Measurements from ENCODE around the gene METTL13. TPM values are rescaled to one million over a fixed set of nuclear protein-coding genes. Genes with fewer than 3 reads are reported as not detected.

The METTL13 gene
- polyA plus RNA-seq, 2 of the 4 experiments (the other 2 are of a cell fraction) = 53.7 to 54.0 TPM

GRCh38 chr1:171803461-171804022, 22.1 kb downstream of the METTL13 start:
- no peak overlapping the region for H3K27ac ChIP-seq
- ChIA-PET CTCF (interaction anchor here (0.8 to 15.5 kb wide), 9 partner anchors 13 to 646 kb away, joined by 3 to 393 read pairs (median 9); no protein-coding TSS in a partner anchor), POLR2A (no interaction called here)
- 89% methylated on average over 17 of the region's 17 CpGs for whole genome bisulfite sequencing (ENCODE audit: missing lambda C conversion rate)
- no peak for ATAC-seq
- no peak overlapping the region for H3K4me3 ChIP-seq
- FAIRE-seq = no peak
- TF ChIP-seq MYC (IDR thresholded peaks at IDR 0.05; ENCODE audit: borderline replicate concordance, low read length) (no peak), FOXS1 (CRISPR knock-in tag; IDR thresholded peaks at IDR 0.05) (no peak), HEYL (CRISPR knock-in tag; IDR thresholded peaks at IDR 0.05) (no peak), CHD4 (IDR thresholded peaks at IDR 0.05; ENCODE audit: borderline replicate concordance) (no peak), RCOR1 (IDR thresholded peaks at IDR 0.05; ENCODE audit: low read depth, low read length) (no peak), HDAC2 (IDR thresholded peaks at IDR 0.05) (no peak), JUN (IDR thresholded peaks at IDR 0.05) (no peak), CEBPB (IDR thresholded peaks at IDR 0.05) (no peak), REST (IDR thresholded peaks at IDR 0.05) (no peak), ELK1 (IDR thresholded peaks at IDR 0.05; ENCODE audit: low read depth, low read length) (no peak), JUNB (IDR thresholded peaks at IDR 0.05) (no peak), ESRRA (IDR thresholded peaks at IDR 0.05; ENCODE audit: borderline replicate concordance, low read length) (no peak), EP300 (IDR thresholded peaks at IDR 0.05) (no peak)
- no peak overlapping the region for H3K4me2 ChIP-seq
- no peaks in the 10 kb centered on the region for H3K9me3 ChIP-seq
- H3K4me1 ChIP-seq = no peaks in the 10 kb centered on the region
- DNase-seq (ENCODE audit: low read depth in 1 of 2, low spot score in 1 of 2) = no peak

GRCh38 chr1:171805395-171806115, 24.1 kb downstream of the METTL13 start:
- WGBS (ENCODE audit: missing lambda C conversion rate) = 63% methylated on average over 9 of the region's 9 CpGs
- no peak for TF ChIP-seq GATA3 (IDR thresholded peaks at IDR 0.05; ENCODE audit: borderline replicate concordance)
- TF ChIP-seq RAD21 (conservative IDR thresholded peaks at IDR 0.05 in 1 of 2, IDR thresholded peaks at IDR 0.05 in 1 of 2) = no peak
- no peak for TF ChIP-seq ZFP36 (IDR thresholded peaks at IDR 0.05; ENCODE audit: borderline replicate concordance, partially characterized antibody)
- no peak for TF ChIP-seq KDM5A (IDR thresholded peaks at IDR 0.05)
- TF ChIP-seq MAZ (IDR thresholded peaks at IDR 0.05; ENCODE audit: borderline replicate concordance, low read depth, low read length) = no peak
- TF ChIP-seq HOXA7 (CRISPR knock-in tag; IDR thresholded peaks at IDR 0.05) = no peak
- no peak for TF ChIP-seq FOSB (CRISPR knock-in tag; IDR thresholded peaks at IDR 0.05)
- no peak for TF ChIP-seq HMGXB4 (CRISPR knock-in tag; IDR thresholded peaks at IDR 0.05; ENCODE audit: borderline replicate concordance)
- TF ChIP-seq JUNB (IDR thresholded peaks at IDR 0.05) = no peak
- no peak for TF ChIP-seq E2F6 (IDR thresholded peaks at IDR 0.05; ENCODE audit: borderline replicate concordance, low read depth)
- TF ChIP-seq HES2 (IDR thresholded peaks at IDR 0.05) = no peak
- TF ChIP-seq RARB (CRISPR knock-in tag; IDR thresholded peaks at IDR 0.05) = no peak
- no peak for TF ChIP-seq CEBPB (IDR thresholded peaks at IDR 0.05)
- no peak for TF ChIP-seq ATOH8 (CRISPR knock-in tag; IDR thresholded peaks at IDR 0.05; ENCODE audit: low read depth)
- no peak for TF ChIP-seq CHD2 (IDR thresholded peaks at IDR 0.05; ENCODE audit: low read length, partially characterized antibody)
- no peak for TF ChIP-seq TFCP2L1 (CRISPR knock-in tag; IDR thresholded peaks at IDR 0.05)
- no peak for TF ChIP-seq CBX2 (IDR thresholded peaks at IDR 0.05; ENCODE audit: borderline replicate concordance, low read depth)
- no peak for TF ChIP-seq HEYL (CRISPR knock-in tag; IDR thresholded peaks at IDR 0.05)
- no peak for TF ChIP-seq JUN (IDR thresholded peaks at IDR 0.05)
- no peak overlapping the region for H3K4me3 ChIP-seq
- DNase-seq (ENCODE audit: low read depth in 1 of 2, low spot score in 1 of 2) (no peak), ATAC-seq (no peak), FAIRE-seq (no peak)
- H3K4me2 ChIP-seq = peak overlapping the region; percentile 18; the same call in 1 of the 3 replicates
- no peak overlapping the region for H3K27ac ChIP-seq
- no peaks in the 10 kb centered on the region for H3K4me1 ChIP-seq
- POLR2A ChIA-PET = interaction anchor here (0.8 kb wide), 1 partner anchor 24 kb away, joined by 3 read pairs; the partner anchor contains the start of gene METTL13
- no peaks in the 10 kb centered on the region for H3K9me3 ChIP-seq
- CTCF ChIA-PET = interaction anchor here (0.7 to 15.5 kb wide), 7 partner anchors 9 to 623 kb away, joined by 3 to 393 read pairs (median 3); no protein-coding TSS in a partner anchor
